22Rv1 (cell line): ENCODE results near the gene TPSG1.
"Not testable (repeated sequence)": the region's sequence is repeated elsewhere in the genome, so short reads cannot be mapped to it uniquely, and the experiment has no call there.

Experiments used
- CTCF ChIP-seq: fragments of 450-650 bp; IDR thresholded peaks from 2 replicates; pipeline ENCODE4 v1.5.1; 2017; ENCODE audit warnings: mild to moderate bottlenecking
- ZFX ChIP-seq: fragments of 450-650 bp; IDR thresholded peaks from 2 replicates; pipeline ENCODE4 v1.6.1; 2017; ENCODE audit warnings: antibody characterized with exemption, borderline replicate concordance

DNA sequence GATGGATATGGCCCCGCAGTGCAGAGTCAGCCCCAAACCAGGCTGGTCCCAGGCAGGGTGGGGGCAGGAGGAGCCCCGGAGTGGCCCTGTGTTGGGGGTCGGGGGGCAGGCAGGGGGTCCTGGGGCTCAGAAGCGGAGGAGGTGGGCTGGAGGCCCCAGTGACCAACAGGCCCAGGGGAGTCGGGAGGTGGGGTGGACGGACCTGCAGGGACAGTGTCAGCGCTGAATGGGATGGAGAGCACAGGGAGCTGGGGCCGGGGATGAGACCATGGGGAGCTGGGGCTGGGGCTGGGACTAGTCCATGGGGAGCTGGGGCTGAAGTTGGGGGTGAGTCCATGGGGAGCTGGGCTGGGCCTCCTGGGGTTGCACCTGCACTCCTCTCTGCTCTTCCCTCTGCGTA lies 14.5 kb upstream of the TPSG1 start:
- TF ChIP-seq CTCF, ZFX: not testable (repeated sequence)
